ENCODE measurements around the gene GPR65. TPM values are rescaled to one million over a fixed set of nuclear protein-coding genes. Genes with fewer than 3 reads are reported as not detected.
A peak's percentile ranks its signal among the peaks of the same experiment; 100 is the strongest.

Gene GPR65
- total RNA-seq, 4 donors from 2014 or later = 1.1 to 2.1 (median 1.3) TPM

DNA sequence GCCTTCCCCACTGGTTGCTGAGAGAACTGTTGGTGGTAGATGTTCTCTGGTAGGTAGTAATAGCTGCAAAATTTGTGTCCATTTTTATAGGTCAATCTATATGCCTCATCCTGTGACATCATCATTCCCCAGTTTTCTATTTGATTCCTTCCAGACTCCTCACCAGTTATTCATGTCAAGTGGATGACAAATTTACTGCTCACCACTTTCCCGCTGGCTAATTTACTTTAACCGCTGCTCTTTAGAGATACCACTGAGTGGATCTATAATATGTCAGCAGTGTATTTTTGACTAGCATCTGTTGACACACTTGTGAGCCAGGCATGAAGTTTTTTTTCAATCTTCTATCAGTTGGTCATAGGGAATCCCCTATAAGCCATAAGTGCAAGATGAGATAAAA, 24.6 kb downstream of the GPR65 start:
- Histone ChIP-seq H3K36me3 (no peaks in the 10 kb centered on the region), H3K4me1 (no peaks in the 10 kb centered on the region), H3K4me3 (no peak overlapping the region), H3K9me3 (no peaks in the 10 kb centered on the region), H3K27ac (no peak overlapping the region), H3K27me3 (no peaks in the 10 kb centered on the region)
- no peak for DNase-seq (ENCODE audit: low spot score in 2 of 2)
- 86 to 94% methylated on average over 2 of the region's 2 CpGs for WGBS, 2 donors
- TF ChIP-seq, protein P1, sequence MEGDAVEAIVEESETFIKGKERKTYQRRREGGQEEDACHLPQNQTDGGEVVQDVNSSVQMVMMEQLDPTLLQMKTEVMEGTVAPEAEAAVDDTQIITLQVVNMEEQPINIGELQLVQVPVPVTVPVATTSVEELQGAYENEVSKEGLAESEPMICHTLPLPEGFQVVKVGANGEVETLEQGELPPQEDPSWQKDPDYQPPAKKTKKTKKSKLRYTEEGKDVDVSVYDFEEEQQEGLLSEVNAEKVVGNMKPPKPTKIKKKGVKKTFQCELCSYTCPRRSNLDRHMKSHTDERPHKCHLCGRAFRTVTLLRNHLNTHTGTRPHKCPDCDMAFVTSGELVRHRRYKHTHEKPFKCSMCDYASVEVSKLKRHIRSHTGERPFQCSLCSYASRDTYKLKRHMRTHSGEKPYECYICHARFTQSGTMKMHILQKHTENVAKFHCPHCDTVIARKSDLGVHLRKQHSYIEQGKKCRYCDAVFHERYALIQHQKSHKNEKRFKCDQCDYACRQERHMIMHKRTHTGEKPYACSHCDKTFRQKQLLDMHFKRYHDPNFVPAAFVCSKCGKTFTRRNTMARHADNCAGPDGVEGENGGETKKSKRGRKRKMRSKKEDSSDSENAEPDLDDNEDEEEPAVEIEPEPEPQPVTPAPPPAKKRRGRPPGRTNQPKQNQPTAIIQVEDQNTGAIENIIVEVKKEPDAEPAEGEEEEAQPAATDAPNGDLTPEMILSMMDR (IDR thresholded peaks at IDR 0.05) = no peak
- TF ChIP-seq EP300 (IDR thresholded peaks at IDR 0.05) (no peak), POLR2A (IDR thresholded peaks at IDR 0.05) (no peak)

DNA sequence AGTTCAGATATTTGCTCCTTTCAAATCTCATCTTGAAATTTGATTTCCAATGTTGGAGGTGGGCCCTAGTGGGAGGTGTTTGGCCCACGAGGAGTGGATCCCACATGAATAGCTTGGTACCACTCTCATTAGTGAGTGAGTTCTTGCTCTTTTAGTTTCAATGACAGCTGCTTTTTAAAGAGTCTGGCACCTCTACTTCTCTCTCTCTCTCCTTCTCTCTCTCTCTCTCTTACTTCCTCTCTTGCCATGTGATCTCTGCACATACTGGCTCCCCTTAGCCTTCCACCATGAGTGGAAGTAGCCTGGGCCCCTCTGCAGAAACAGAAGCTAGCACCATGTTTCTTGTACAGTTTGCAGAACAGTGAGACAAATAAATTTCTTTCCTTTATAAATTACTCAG, 25.1 kb downstream of the GPR65 start:
- H3K4me1 ChIP-seq = no peaks in the 10 kb centered on the region
- no peaks in the 10 kb centered on the region for H3K27me3 ChIP-seq
- H3K9me3 ChIP-seq = no peaks in the 10 kb centered on the region
- no peak overlapping the region for H3K4me3 ChIP-seq
- DNase-seq (ENCODE audit: low spot score in 2 of 2) = no peak
- peak in 1 of 2 donors; percentile 21 for TF ChIP-seq EP300 (IDR thresholded peaks at IDR 0.05)
- TF ChIP-seq, protein P1 (IDR thresholded peaks at IDR 0.05) = no peak
- no peak for TF ChIP-seq POLR2A (IDR thresholded peaks at IDR 0.05)
- no peak overlapping the region for H3K27ac ChIP-seq
- WGBS, 2 donors = 69 to 70% methylated on average over 1 of the region's 1 CpG
- H3K36me3 ChIP-seq = no peaks in the 10 kb centered on the region

DNA sequence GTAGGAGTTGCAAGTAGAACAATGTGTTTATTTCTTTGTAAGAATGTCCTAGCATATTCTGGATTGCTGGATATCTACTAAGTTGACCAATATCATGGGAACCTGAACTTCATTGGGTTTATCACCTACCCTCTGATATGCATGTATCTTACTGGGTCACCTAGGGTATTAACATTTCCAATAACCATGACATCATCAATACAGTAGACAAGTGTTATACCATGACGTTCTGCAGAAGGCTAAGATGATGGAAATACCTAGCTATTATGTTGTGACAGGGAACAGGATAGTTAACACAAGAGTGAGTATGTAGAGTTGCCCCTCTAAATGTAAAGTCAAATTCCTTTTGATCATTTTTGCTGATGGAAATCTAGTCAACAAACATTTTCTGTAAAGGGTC, 26.0 kb downstream of the GPR65 start:
- 80% methylated on average over 1 of the region's 1 CpG for WGBS, 2 donors
- Histone ChIP-seq H3K4me1 (no peaks in the 10 kb centered on the region), H3K4me3 (no peak overlapping the region), H3K9me3 (no peaks in the 10 kb centered on the region), H3K27ac (no peak overlapping the region), H3K27me3 (no peaks in the 10 kb centered on the region), H3K36me3 (no peaks in the 10 kb centered on the region)
- no peak for DNase-seq (ENCODE audit: low spot score in 2 of 2)
- TF ChIP-seq EP300 (IDR thresholded peaks at IDR 0.05) = no peak
- TF ChIP-seq POLR2A (IDR thresholded peaks at IDR 0.05) = no peak
- TF ChIP-seq, protein P1 (IDR thresholded peaks at IDR 0.05) = no peak

DNA sequence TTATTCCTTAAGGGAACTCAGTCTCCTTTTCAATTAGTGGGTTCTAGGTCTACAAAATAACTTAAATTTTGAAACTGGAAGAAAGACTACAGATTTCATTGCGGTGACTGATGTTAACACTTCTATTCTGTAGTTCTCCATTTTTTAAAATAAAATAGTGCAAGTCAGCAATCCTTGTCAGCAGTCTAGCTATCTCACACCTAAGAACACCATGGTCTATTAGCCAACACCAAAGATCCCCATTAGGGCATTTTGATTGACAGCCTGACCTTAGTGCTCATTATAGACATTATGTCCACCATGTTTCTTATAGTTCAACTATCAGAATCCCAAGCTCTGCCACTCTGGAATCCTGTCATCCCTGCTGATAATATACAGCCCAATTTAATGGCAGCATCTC, 27.4 kb downstream of the GPR65 start:
- TF ChIP-seq EP300 (IDR thresholded peaks at IDR 0.05) = no peak
- no peaks in the 10 kb centered on the region for H3K27me3 ChIP-seq
- H3K9me3 ChIP-seq = no peaks in the 10 kb centered on the region
- no peaks in the 10 kb centered on the region for H3K36me3 ChIP-seq
- H3K4me1 ChIP-seq = no peaks in the 10 kb centered on the region
- no peak for DNase-seq (ENCODE audit: low spot score in 2 of 2)
- H3K27ac ChIP-seq = no peak overlapping the region
- 95 to 100% methylated on average over 1 of the region's 1 CpG for WGBS, 2 donors
- H3K4me3 ChIP-seq = no peak overlapping the region

DNA sequence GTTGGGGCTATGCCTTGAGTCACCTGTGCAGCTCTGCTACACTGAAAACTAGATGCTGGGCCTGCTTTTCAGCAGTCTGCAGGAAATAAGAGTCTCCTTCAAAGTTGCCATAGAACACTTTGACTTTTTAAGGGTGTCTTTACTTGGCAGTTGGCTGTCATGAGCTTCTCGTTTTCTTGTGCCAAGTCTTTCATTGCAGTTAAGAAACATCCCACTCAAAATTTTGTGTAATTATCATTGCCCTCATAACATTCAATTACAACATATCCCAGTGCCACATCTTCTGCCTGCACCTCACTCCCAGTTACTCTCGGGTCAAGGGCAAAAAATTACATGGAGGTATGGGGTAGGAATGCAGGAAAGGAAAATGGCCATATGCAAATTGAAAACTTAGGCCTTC, 29.1 kb downstream of the GPR65 start:
- Histone ChIP-seq H3K27ac (no peak overlapping the region), H3K4me3 (no peak overlapping the region), H3K9me3 (no peaks in the 10 kb centered on the region), H3K27me3 (no peaks in the 10 kb centered on the region), H3K36me3 (no peaks in the 10 kb centered on the region), H3K4me1 (no peaks in the 10 kb centered on the region)
- TF ChIP-seq, protein P1 (IDR thresholded peaks at IDR 0.05) = no peak
- TF ChIP-seq POLR2A (IDR thresholded peaks at IDR 0.05) (no peak), EP300 (IDR thresholded peaks at IDR 0.05) (no peak)
- DNase-seq (ENCODE audit: low spot score in 2 of 2) = no peak
- 54 to 59% methylated on average over 2 of the region's 2 CpGs for WGBS, 2 donors

DNA sequence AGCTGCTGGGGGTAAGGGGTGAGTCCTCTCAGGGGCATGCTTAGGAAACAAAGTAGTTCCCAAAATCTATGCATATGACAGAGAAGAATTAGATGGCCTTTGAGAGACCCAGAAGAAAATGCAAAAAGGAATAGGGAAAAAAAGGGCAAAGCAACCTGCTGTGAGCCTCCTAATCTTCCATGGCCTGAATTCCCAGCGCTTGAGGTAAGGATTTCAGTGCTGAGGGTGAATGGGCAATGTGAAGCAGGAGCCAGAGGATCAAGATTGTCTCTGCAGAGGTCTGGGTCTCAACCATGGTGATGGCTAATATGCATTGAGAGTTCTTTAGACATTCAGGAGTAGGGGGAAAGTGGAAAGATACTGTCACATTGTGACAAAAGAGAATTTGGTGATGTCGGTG, 31.5 kb downstream of the GPR65 start:
- 55 to 57% methylated on average over 2 of the region's 2 CpGs for WGBS, 2 donors
- no peaks in the 10 kb centered on the region for H3K27me3 ChIP-seq

More for the DNA sequence above, 31.5 kb downstream of the GPR65 start:
- Histone ChIP-seq H3K36me3 (no peaks in the 10 kb centered on the region), H3K27ac (no peak overlapping the region), H3K9me3 (no peaks in the 10 kb centered on the region), H3K4me1 (no peaks in the 10 kb centered on the region), H3K4me3 (no peak overlapping the region)
- no peak for TF ChIP-seq POLR2A (IDR thresholded peaks at IDR 0.05)
- TF ChIP-seq, protein P1 (IDR thresholded peaks at IDR 0.05) = no peak
- TF ChIP-seq EP300 (IDR thresholded peaks at IDR 0.05) = no peak
- DNase-seq (ENCODE audit: low spot score in 2 of 2) = no peak

Measured in tibial nerve (tissue), 4 donors.